ENCODE measurements around the gene BMPER.

BMPER gene

GRCh38 chr7:34090816-34091215, 185.5 kb downstream of the BMPER start:
- CTCF ChIA-PET = interaction anchor here (1.4 to 2.4 kb wide), 2 partner anchors 12 to 23 kb away, joined by 4 to 6 read pairs; no protein-coding TSS in a partner anchor
- TF ChIP-seq CTCF (IDR thresholded peaks at IDR 0.05; ENCODE audit: control extremely low read depth, extremely low read depth, low read depth, missing control alignments) = no peak
- POLR2A ChIA-PET = no interaction called here
- DNase-seq (ENCODE audit: extremely low spot score) = no peak

DNA sequence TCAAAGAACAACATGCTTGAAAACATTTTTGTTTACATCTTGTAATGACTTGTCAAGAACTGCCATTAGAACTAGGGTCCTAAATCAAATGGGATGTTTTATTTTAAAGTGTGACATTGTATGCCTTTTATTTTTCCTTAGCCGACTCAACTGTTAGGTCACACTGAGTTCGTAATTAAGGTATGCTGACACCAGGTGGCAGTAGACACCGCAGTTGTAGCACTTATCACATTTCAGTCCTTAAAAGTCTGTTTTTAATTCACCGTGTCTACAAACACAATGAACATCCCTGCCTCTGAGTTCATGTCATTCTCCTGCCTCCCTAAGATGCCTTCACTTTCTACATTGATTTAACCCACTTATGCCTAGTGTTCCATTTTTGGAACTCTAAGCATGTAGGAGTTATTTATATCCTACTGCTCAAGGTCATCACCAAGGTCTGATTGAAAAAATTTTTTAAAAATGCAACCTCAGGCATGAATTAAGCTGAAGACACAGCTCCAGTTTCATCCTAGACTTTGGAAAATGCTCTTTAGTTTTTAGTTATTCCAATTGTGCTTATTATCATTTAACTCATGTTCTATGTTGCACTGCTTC, 186.1 kb downstream of the BMPER start:
- TF ChIP-seq CTCF (IDR thresholded peaks at IDR 0.05; ENCODE audit: control extremely low read depth, extremely low read depth, low read depth, missing control alignments) = peak; percentile 23
- no peak for DNase-seq (ENCODE audit: extremely low spot score)
- CTCF ChIA-PET = interaction anchor here (1.4 to 2.4 kb wide), 2 partner anchors 12 to 24 kb away, joined by 4 to 6 read pairs; no protein-coding TSS in a partner anchor
- POLR2A ChIA-PET = no interaction called here

DNA sequence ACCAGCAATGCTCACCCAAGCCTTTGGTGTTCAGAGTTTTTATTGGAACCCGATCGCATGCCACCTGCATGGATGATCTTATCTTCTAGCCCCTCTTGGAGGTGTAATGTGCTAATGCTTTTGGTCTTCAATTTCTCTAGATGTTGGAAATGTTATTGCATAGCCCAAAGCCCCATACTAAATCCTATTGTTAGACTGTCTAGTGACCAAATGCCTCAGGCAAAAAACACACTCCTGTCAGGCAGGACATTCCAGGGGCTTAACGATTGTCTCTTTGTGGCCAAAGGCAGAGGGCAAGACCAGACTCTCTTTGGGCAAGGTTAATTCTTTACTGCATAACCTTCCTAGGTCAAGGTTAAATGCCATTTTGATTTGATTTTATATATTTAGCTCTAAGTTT, 187.9 kb downstream of the BMPER start:
- no peak for TF ChIP-seq CTCF (IDR thresholded peaks at IDR 0.05; ENCODE audit: control extremely low read depth, extremely low read depth, low read depth, missing control alignments)
- DNase-seq (ENCODE audit: extremely low spot score) = no peak
- POLR2A ChIA-PET = no interaction called here
- CTCF ChIA-PET = interaction anchor here (1.6 kb wide), 2 partner anchors 10 to 41 kb away, joined by 3 to 4 read pairs; no protein-coding TSS in a partner anchor

GRCh38 chr7:34096198-34096651, 190.9 kb downstream of the BMPER start:
- CTCF ChIA-PET = interaction anchor here (1.4 to 1.5 kb wide), 2 partner anchors 8 to 22 kb away, joined by 3 to 6 read pairs; no protein-coding TSS in a partner anchor
- no peak for DNase-seq (ENCODE audit: extremely low spot score)
- no peak for TF ChIP-seq CTCF (IDR thresholded peaks at IDR 0.05; ENCODE audit: control extremely low read depth, extremely low read depth, low read depth, missing control alignments)
- POLR2A ChIA-PET = no interaction called here

DNA sequence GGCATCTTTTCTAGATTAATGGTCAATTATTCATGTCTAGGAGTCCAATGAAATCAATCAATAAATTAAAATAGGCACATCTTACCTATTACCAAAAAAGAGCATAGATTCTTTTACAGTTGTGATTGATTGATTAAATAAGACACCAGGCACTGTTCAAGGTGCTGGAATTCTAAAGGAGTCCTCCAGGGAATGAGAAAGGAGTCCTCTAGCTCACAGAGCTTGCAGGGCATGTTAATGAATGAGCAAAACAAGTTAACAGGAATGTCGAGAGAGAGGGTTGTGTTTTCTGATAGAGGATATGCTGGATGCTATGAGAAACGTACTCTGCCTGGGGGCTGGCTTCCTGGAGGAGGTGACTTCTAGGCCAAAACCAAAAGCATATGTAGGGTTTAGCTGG, 191.4 kb downstream of the BMPER start:
- TF ChIP-seq CTCF (IDR thresholded peaks at IDR 0.05; ENCODE audit: control extremely low read depth, extremely low read depth, low read depth, missing control alignments) = no peak
- ChIA-PET POLR2A (no interaction called here), CTCF (interaction anchor here (1.5 kb wide), 1 partner anchor 9 kb away, joined by 6 read pairs; no protein-coding TSS in a partner anchor)
- no peak for DNase-seq (ENCODE audit: extremely low spot score)

GRCh38 chr7:34100661-34101060, 195.3 kb downstream of the BMPER start:
- DNase-seq (ENCODE audit: extremely low spot score) = no peak
- no peak for TF ChIP-seq CTCF (IDR thresholded peaks at IDR 0.05; ENCODE audit: control extremely low read depth, extremely low read depth, low read depth, missing control alignments)
- POLR2A ChIA-PET = no interaction called here
- CTCF ChIA-PET = no interaction called here
